Ishikawa (cell line): ENCODE results near the gene LIMK1.

ENCODE experiments used
- CEBPB ChIP-seq: IDR thresholded peaks from 2 replicates; pipeline ENCODE4 v1.6.1; 2012
- CREB1 ChIP-seq: IDR thresholded peaks from 2 replicates; pipeline ENCODE4 v1.6.1; 2012; ENCODE audit warnings: low read depth
- EGR1 ChIP-seq: IDR thresholded peaks from 2 replicates; pipeline ENCODE4 v1.6.1; 2012
- EP300 ChIP-seq: IDR thresholded peaks from 2 replicates; pipeline ENCODE4 v1.6.1; 2012; ENCODE audit warnings: borderline replicate concordance
- FOXM1 ChIP-seq: IDR thresholded peaks from 2 replicates; pipeline ENCODE4 v1.6.1; 2012; ENCODE audit warnings: low read depth, borderline replicate concordance
- MAX ChIP-seq: IDR thresholded peaks from 2 replicates; pipeline ENCODE4 v1.6.1; 2012
- NFIC ChIP-seq: IDR thresholded peaks from 2 replicates; pipeline ENCODE4 v1.6.1; 2012
- RAD21 ChIP-seq: IDR thresholded peaks from 2 replicates; pipeline ENCODE4 v1.6.1; 2012; ENCODE audit warnings: low read depth
- TAF1 ChIP-seq: IDR thresholded peaks from 2 replicates; pipeline ENCODE4 v1.6.1; 2012; ENCODE audit warnings: low read depth, mild to moderate bottlenecking
- TCF12 ChIP-seq: IDR thresholded peaks from 2 replicates; pipeline ENCODE4 v1.6.1; 2012; ENCODE audit warnings: low read depth
- TEAD4 ChIP-seq: IDR thresholded peaks from 2 replicates; pipeline ENCODE4 v1.6.1; 2012
- YY1 ChIP-seq: IDR thresholded peaks from 2 replicates; pipeline ENCODE4 v1.6.1; 2012; ENCODE audit warnings: low read depth
- ZBTB7A ChIP-seq: IDR thresholded peaks from 2 replicates; pipeline ENCODE4 v1.6.1; 2012; ENCODE audit warnings: low read depth
- TF ChIP-seq, protein P1 (sequence below): IDR thresholded peaks from 2 replicates; pipeline ENCODE4 v1.6.1; 2012; ENCODE audit warnings: low read depth, mild to moderate bottlenecking

DNA sequence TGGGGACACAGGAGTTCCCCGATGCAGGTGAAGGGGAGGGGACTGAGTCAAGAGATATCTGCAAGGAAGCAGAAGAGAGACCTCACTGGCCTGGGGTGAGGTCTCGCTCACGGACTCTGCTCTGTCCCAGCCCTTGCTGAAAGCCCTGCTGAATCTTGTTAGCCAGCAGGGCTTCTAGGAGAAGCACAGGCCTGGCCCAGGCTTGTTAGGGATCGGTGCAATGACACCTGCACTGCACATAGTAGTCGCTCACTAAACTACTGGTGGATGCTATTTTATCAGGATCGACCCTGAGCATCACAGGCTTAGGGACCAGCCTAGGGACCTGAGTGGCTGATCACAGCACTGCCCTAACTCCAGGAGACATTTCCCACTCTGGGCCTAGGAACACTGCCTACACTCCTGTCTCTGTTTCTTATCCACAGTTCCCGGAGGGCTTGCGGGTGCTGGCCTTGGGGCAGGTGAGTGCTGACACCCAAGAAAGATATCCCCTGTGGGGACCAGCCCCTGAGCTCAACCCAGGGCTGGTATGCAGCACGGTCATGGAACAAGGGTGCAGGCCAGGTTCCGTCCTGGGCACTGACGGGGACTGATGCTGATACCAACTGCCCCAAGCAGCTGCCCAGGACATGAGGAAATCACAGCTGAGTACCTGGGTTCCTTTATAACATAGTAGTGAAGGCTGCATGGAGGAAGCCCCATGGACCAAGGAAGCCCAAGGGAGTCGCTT lies 42.6 kb upstream of the LIMK1 start:
- no peak for TF ChIP-seq CEBPB
- TF ChIP-seq, protein P1, sequence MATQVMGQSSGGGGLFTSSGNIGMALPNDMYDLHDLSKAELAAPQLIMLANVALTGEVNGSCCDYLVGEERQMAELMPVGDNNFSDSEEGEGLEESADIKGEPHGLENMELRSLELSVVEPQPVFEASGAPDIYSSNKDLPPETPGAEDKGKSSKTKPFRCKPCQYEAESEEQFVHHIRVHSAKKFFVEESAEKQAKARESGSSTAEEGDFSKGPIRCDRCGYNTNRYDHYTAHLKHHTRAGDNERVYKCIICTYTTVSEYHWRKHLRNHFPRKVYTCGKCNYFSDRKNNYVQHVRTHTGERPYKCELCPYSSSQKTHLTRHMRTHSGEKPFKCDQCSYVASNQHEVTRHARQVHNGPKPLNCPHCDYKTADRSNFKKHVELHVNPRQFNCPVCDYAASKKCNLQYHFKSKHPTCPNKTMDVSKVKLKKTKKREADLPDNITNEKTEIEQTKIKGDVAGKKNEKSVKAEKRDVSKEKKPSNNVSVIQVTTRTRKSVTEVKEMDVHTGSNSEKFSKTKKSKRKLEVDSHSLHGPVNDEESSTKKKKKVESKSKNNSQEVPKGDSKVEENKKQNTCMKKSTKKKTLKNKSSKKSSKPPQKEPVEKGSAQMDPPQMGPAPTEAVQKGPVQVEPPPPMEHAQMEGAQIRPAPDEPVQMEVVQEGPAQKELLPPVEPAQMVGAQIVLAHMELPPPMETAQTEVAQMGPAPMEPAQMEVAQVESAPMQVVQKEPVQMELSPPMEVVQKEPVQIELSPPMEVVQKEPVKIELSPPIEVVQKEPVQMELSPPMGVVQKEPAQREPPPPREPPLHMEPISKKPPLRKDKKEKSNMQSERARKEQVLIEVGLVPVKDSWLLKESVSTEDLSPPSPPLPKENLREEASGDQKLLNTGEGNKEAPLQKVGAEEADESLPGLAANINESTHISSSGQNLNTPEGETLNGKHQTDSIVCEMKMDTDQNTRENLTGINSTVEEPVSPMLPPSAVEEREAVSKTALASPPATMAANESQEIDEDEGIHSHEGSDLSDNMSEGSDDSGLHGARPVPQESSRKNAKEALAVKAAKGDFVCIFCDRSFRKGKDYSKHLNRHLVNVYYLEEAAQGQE = no peak
- TF ChIP-seq FOXM1 = no peak
- TF ChIP-seq TAF1 = no peak
- TF ChIP-seq YY1 = no peak
- no peak for TF ChIP-seq CREB1
- TF ChIP-seq EGR1 = no peak
- TF ChIP-seq MAX = no peak
- no peak for TF ChIP-seq EP300
- no peak for TF ChIP-seq TCF12
- TF ChIP-seq TEAD4 = no peak
- TF ChIP-seq RAD21 = no peak
- no peak for TF ChIP-seq NFIC
- no peak for TF ChIP-seq ZBTB7A
